GM12872 (cell line): ENCODE data around the gene ZC3H4.

Experiments
- TF ChIP-seq, protein P1 (sequence below): IDR thresholded peaks from 3 replicates; pipeline ENCODE4 v1.5.1; 2011; ENCODE audit warnings: low read depth, mild to moderate bottlenecking, low read length, moderate library complexity; ENCODE audit not compliant: insufficient read depth

ZC3H4 gene

DNA sequence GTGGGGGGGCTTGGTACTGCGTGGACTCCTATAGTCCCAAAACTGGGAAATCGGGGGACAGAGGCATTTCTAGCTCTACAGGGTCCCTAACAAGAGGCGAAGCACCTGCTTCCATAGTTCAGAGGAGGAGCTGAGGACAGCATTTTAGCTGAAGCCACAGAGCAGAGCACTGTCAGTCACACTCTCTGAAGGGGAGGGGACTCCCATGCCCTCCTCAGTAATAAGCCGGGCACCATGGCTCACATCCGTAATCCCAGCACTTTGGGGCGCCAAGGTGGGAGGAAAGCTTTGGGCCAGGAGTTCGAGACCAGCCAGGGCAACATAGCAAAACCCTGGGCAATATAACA lies 90.2 kb downstream of the ZC3H4 start:
- TF ChIP-seq, protein P1, sequence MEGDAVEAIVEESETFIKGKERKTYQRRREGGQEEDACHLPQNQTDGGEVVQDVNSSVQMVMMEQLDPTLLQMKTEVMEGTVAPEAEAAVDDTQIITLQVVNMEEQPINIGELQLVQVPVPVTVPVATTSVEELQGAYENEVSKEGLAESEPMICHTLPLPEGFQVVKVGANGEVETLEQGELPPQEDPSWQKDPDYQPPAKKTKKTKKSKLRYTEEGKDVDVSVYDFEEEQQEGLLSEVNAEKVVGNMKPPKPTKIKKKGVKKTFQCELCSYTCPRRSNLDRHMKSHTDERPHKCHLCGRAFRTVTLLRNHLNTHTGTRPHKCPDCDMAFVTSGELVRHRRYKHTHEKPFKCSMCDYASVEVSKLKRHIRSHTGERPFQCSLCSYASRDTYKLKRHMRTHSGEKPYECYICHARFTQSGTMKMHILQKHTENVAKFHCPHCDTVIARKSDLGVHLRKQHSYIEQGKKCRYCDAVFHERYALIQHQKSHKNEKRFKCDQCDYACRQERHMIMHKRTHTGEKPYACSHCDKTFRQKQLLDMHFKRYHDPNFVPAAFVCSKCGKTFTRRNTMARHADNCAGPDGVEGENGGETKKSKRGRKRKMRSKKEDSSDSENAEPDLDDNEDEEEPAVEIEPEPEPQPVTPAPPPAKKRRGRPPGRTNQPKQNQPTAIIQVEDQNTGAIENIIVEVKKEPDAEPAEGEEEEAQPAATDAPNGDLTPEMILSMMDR, result no peak

DNA sequence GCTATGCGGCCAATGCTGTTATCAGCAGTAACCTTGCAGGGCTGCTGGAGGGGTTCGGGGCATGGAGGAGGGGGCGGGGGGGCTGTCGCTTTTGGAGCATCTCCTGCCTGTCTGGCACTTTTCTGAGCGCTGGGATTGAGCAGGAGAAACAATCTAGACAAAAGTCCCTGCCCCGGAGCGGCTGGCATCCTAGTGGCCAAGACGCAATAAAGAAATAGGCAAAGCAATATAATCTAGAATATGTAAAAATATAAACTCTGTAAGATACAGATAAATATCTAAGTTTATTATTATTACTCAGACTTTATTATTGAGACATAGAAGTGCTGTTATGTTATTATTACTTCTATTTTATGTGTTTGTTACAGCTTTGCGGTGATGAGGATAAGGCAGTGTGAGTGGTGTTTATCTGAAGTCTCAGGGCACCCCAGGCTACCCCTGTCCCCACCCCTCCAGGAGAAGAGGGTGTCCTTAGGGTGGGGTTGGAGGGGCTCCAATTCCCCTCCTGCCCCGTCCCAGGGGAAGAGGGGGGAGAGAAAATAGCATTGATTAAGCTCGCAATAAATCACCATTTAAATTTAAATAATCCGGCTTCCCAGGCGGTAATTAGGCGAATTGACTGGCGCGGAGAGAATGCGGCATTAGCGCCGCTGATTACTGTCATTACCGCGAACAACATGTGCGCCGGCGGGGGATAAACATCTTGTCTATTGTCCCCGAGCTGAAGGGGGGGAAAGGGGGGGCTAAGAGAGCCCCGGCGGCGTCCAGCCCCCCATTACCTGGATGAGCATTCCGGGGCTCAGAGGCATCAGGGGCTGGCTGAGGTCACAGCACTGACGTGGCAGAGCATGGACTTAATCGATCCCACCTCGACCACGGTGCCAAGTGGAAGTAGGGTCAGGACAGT lies 90.8 kb downstream of the ZC3H4 start:
- TF ChIP-seq, protein P1, result no peak

DNA sequence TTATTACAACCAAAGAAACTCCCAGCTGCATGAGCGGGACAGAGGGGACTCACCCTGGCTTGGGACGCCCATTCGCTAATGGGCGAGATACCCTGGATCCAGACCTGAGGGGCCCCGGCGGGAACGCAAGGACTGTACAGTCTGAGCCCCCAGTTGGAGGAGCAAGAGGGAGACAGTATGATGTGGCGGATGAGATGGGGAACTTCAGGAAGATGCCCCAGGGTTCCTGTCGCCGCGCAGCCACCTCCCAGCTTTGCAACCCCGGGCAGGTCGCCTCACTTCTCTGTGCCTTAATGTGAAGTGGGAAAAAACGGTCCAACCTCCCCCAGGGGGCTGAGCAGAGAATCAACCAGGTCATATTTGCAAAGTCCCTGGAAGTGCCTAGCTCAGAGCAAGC lies 91.4 kb downstream of the ZC3H4 start:
- TF ChIP-seq, protein P1, result no peak

DNA sequence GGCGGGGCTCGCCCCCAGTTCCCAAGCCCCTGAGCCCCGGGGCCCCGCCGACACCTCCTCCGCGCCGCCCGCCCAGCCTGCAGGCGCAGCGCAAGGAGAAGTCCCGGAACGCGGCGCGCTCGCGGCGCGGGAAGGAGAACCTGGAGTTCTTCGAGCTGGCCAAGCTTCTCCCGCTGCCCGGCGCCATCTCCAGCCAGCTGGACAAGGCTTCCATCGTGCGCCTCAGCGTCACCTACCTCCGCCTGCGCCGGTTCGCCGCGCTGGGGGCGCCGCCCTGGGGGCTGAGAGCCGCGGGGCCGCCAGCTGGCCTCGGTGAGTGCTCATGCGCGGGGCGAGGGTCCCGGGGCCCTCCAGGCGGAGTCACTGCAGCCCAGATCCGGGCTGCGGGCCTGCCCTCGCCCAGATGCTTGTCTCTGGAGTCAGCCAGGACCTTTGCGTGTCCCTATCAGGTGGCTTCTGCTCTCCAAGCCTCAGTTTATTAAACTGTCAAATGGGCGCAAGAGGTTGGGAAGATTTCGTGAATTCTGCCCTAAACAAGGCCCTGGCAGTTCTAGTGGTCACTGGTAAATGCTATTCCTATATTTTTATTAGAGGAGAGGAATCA lies 91.9 kb downstream of the ZC3H4 start:
- TF ChIP-seq, protein P1, result no peak

DNA sequence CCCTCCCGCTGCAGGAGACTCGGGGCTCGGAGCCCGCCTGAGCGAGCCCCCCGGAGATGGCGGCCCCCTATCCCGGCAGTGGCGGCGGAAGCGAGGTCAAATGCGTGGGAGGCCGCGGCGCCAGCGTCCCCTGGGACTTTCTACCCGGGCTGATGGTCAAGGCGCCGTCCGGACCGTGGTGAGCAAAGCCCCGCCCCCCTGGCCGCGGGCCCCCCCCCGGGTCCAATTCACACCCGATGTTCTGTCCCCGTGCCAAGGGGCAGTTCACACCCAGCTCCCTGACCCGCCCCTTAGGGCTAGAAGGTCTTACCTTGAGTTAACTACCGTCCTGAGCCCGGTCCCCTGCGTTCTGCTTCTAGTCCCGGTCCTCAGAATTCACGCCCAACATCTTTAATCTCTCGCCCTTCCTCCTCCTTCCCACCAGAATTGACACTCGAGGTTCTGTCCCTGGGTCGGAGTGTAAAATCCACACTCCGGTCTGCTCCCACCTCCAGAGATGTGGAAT lies 92.5 kb downstream of the ZC3H4 start:
- TF ChIP-seq, protein P1, result no peak

DNA sequence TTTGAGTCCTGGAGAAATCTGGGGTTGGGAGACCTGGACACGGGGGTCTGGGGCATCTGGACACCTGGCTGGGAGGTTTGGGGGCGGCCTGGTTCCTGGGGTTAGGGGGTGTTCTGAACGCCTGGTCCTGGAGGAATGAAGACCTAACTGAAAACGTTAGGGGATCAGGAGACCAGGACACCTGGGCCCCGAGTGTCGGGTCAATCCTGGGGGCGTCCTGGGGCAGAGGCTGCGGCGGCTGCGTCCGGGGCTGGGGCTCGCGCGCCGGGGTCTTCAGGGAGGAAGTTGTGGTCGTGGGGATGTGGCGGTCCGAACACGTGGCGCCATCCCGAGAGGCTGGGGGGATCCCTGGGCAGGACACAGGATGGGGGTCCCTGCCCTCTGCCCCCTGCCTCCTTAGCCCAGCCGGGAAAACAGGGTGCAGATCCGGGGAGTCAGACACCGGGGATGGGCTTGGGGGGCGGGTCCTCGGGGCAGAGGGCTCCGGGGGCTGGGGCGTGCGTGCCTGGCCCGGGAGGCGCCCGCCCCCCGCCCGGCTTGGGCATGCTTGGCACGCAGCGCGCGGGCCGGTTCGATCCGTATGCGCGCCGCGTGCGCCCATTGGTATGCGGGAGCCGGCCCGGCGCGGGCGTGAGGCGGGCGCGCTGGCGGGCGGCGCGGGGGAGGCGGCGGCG lies 93.3 kb downstream of the ZC3H4 start:
- TF ChIP-seq, protein P1, result no peak

DNA sequence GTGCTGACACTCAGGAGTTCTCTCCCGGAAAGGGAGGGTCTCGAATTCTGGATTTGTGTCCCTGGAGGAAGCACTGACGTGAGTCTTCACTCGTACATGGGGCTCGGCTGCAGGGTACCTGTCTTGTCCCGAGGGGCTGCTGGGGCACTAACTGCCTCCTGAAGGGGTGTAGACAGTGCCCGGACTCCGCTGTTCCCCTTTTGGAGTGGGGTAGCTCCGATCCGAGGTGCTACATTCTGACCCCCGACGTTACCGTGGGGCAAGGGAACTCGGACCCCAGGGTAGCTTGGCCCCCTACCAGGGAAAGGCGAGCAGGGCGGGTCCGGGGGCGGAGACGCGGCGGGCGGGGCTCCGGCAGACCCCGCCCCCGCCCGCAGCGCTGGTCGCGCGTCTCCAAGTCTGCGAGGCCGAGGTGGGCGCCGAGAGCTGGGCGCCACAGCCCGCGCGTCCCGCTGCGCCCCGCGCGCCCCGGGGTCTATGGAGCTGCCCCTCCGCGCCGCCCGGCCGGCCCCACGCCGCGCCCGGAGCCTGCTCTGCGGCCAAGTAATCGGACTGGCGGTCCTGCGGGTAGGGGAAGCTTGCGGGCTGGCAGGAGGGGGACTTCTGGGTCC lies 94.0 kb downstream of the ZC3H4 start, which contains the start of gene NPAS1:
TSS of gene NPAS1 (plus strand) at position 407 of the 611 bp plus-strand sequence. CDS start 1,211 bp downstream, outside the sequence.
- TF ChIP-seq, protein P1, result no peak
